PC-9 (cell line): Measurements from ENCODE around the gene CLEC4C.

ENCODE experiments used
- EZH2 ChIP-seq: fragments of 200-600 bp; sonication (generic); IDR thresholded peaks from 2 replicates; pipeline ENCODE4 v1.8.0; 2017; ENCODE audit warnings: antibody characterized with exemption, low read depth
- TF ChIP-seq, protein P1 (sequence below): fragments of 200-600 bp; sonication (generic); conservative IDR thresholded peaks from 2 replicates; pipeline ENCODE4 v1.6.1; 2017; ENCODE audit warnings: mixed run types, antibody characterized with exemption, mild to moderate bottlenecking, moderate library complexity

DNA sequence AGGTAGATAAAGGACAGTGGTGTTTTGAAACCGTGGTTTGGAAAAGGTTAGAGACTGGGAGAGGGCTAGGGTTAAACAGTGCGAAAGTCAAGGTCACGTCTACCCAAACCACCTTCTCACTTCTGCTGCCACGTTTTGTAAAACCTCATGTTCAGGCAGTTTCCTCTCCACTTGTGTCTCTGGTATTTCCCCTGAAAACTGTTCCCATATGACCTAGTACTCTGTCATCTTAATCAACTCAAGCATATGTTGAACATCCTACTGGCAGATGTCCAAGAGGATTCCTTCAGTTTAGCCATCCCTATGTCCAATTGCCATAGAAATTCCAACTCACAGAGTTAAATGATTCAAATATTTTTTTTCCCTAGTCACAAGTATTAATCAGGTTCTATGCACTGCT is 17.4 kb downstream of the CLEC4C start:
- TF ChIP-seq, protein P1, sequence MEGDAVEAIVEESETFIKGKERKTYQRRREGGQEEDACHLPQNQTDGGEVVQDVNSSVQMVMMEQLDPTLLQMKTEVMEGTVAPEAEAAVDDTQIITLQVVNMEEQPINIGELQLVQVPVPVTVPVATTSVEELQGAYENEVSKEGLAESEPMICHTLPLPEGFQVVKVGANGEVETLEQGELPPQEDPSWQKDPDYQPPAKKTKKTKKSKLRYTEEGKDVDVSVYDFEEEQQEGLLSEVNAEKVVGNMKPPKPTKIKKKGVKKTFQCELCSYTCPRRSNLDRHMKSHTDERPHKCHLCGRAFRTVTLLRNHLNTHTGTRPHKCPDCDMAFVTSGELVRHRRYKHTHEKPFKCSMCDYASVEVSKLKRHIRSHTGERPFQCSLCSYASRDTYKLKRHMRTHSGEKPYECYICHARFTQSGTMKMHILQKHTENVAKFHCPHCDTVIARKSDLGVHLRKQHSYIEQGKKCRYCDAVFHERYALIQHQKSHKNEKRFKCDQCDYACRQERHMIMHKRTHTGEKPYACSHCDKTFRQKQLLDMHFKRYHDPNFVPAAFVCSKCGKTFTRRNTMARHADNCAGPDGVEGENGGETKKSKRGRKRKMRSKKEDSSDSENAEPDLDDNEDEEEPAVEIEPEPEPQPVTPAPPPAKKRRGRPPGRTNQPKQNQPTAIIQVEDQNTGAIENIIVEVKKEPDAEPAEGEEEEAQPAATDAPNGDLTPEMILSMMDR, result no peak
- no peak for TF ChIP-seq EZH2
